ENCODE measurements around the gene SLC7A10.

DNA sequence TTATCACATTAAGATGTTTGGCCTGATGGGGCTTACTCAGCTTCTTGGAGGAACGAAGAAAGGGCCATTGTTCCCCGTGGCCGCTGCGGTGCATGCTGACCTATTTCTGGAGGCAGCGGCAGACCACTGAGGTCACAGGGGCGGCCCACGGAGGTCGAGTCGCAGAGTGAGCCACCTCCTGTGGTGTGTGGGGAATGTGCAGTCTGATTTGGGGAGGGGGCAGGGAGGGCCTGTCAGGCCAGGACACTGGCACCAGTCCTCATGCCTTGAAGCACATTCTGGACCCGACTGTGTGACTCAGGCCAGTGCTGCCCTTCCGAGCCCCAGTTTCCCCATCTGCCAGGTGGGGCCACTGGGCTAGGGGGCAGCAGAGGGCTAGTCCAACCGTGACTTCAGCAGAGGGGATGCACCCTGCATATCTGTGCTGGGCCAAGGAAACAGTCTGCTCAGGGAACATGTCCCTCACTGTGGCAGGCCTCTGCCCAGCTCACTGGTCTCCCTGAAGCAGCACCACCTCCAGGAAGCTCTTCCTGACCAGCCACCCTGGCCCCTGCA, 6.3 kb downstream of the SLC7A10 start:
- TF ChIP-seq, protein P1, sequence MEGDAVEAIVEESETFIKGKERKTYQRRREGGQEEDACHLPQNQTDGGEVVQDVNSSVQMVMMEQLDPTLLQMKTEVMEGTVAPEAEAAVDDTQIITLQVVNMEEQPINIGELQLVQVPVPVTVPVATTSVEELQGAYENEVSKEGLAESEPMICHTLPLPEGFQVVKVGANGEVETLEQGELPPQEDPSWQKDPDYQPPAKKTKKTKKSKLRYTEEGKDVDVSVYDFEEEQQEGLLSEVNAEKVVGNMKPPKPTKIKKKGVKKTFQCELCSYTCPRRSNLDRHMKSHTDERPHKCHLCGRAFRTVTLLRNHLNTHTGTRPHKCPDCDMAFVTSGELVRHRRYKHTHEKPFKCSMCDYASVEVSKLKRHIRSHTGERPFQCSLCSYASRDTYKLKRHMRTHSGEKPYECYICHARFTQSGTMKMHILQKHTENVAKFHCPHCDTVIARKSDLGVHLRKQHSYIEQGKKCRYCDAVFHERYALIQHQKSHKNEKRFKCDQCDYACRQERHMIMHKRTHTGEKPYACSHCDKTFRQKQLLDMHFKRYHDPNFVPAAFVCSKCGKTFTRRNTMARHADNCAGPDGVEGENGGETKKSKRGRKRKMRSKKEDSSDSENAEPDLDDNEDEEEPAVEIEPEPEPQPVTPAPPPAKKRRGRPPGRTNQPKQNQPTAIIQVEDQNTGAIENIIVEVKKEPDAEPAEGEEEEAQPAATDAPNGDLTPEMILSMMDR (IDR thresholded peaks at IDR 0.05; ENCODE audit: borderline replicate concordance, extremely low read depth, low read length, poor library complexity, severe bottlenecking), result peak; percentile 38
- TF ChIP-seq EZH2 (IDR thresholded peaks at IDR 0.05; ENCODE audit: borderline replicate concordance, low read depth, low read length, severe bottlenecking), result no peak
